ENCODE results near the gene TMCC3. TPM values are rescaled to one million over a fixed set of nuclear protein-coding genes. Genes with fewer than 3 reads are reported as not detected.

Gene TMCC3
- total RNA-seq, 1 experiment from 2014 or later, result 4.0 TPM

GRCh38 chr12:94659346-94659930 is 9.1 kb upstream of the TMCC3 start:
- H3K9me3 Mint-ChIP-seq (ENCODE audit: low read depth, unreplicated experiment), result no peaks in the 10 kb centered on the region
- BruUV-seq (replicated peaks), result no TSS peak
- CTCF ChIA-PET, result interaction anchor here (1.2 kb wide), 1 partner anchor 11 kb away, joined by 3 read pairs; no protein-coding TSS in a partner anchor
- intact Hi-C loops (cut with micrococcal nuclease; ENCODE audit: unreplicated experiment), result no loop called here
- DNase-seq, result no peak
- H3K36me3 Mint-ChIP-seq (ENCODE audit: insufficient read depth, unreplicated experiment), result no peaks in the 10 kb centered on the region
- H3K27ac Mint-ChIP-seq (ENCODE audit: unreplicated experiment), result no peak overlapping the region
- no peak for TF ChIP-seq CTCF (IDR thresholded peaks at IDR 0.05; ENCODE audit: unreplicated experiment)
- H3K4me1 Mint-ChIP-seq (ENCODE audit: low read depth, unreplicated experiment), result no peaks in the 10 kb centered on the region
- no peak overlapping the region for H3K4me3 Mint-ChIP-seq (ENCODE audit: low read depth, unreplicated experiment)
- H3K27me3 Mint-ChIP-seq (ENCODE audit: unreplicated experiment), result no peaks in the 10 kb centered on the region

- no peaks in the 10 kb centered on the region for H3K9me3 Mint-ChIP-seq (ENCODE audit: low read depth, unreplicated experiment)
- H3K36me3 Mint-ChIP-seq (ENCODE audit: insufficient read depth, unreplicated experiment), result no peaks in the 10 kb centered on the region
- BruUV-seq (replicated peaks), result no TSS peak
- intact Hi-C loops (cut with micrococcal nuclease; ENCODE audit: unreplicated experiment), result no loop called here
- no peaks in the 10 kb centered on the region for H3K4me1 Mint-ChIP-seq (ENCODE audit: low read depth, unreplicated experiment)
- H3K4me3 Mint-ChIP-seq (ENCODE audit: low read depth, unreplicated experiment), result no peak overlapping the region
- DNase-seq, result no peak
- CTCF ChIA-PET, result interaction anchor here (1.2 kb wide), 1 partner anchor 10 kb away, joined by 3 read pairs; no protein-coding TSS in a partner anchor
- no peaks in the 10 kb centered on the region for H3K27me3 Mint-ChIP-seq (ENCODE audit: unreplicated experiment)
- TF ChIP-seq CTCF (IDR thresholded peaks at IDR 0.05; ENCODE audit: unreplicated experiment), result no peak
- H3K27ac Mint-ChIP-seq (ENCODE audit: unreplicated experiment), result no peak overlapping the region
These were observed 8.6 kb upstream of the TMCC3 start for GRCh38 chr12:94658931-94659330.

GRCh38 chr12:94656556-94656955 is 6.2 kb upstream of the TMCC3 start:
- no peak for TF ChIP-seq CTCF (IDR thresholded peaks at IDR 0.05; ENCODE audit: unreplicated experiment)
- no peak overlapping the region for H3K4me3 Mint-ChIP-seq (ENCODE audit: low read depth, unreplicated experiment)
- intact Hi-C loops (cut with micrococcal nuclease; ENCODE audit: unreplicated experiment), result no loop called here
- peaks cover 2% of the 10 kb centered on the region for H3K27me3 Mint-ChIP-seq (ENCODE audit: unreplicated experiment)
- H3K36me3 Mint-ChIP-seq (ENCODE audit: insufficient read depth, unreplicated experiment), result no peaks in the 10 kb centered on the region
- no peaks in the 10 kb centered on the region for H3K4me1 Mint-ChIP-seq (ENCODE audit: low read depth, unreplicated experiment)
- DNase-seq, result no peak
- H3K9me3 Mint-ChIP-seq (ENCODE audit: low read depth, unreplicated experiment), result no peaks in the 10 kb centered on the region
- no peak overlapping the region for H3K27ac Mint-ChIP-seq (ENCODE audit: unreplicated experiment)
- no TSS peak for BruUV-seq (replicated peaks)
- CTCF ChIA-PET, result interaction anchor here (0.6 kb wide), 2 partner anchors 78 to 846 kb away, joined by 5 read pairs; no protein-coding TSS in a partner anchor

- Mint-ChIP-seq H3K9me3 (ENCODE audit: low read depth, unreplicated experiment) (no peaks in the 10 kb centered on the region), H3K27me3 (ENCODE audit: unreplicated experiment) (peaks cover 22% of the 10 kb centered on the region), H3K36me3 (ENCODE audit: insufficient read depth, unreplicated experiment) (peaks cover 20% of the 10 kb centered on the region), H3K4me1 (ENCODE audit: low read depth, unreplicated experiment) (peaks cover 12% of the 10 kb centered on the region), H3K4me3 (ENCODE audit: low read depth, unreplicated experiment) (peak overlapping the region; percentile 78), H3K27ac (ENCODE audit: unreplicated experiment) (no peak overlapping the region)
- no TSS peak for BruUV-seq (replicated peaks)
- DNase-seq, result peak; percentile 52
- CTCF ChIA-PET, result interaction anchor here (1.3 kb wide), 1 partner anchor 9 kb away, joined by 3 read pairs; no protein-coding TSS in a partner anchor
- intact Hi-C loops (cut with micrococcal nuclease; ENCODE audit: unreplicated experiment), result no loop called here
- TF ChIP-seq CTCF (IDR thresholded peaks at IDR 0.05; ENCODE audit: unreplicated experiment), result peak; percentile 30
These were observed 811 bp downstream of the TMCC3 start for GRCh38 chr12:94649349-94650142.
